ACC112 (cell line): Measurements from ENCODE around the gene NUMA1.

Source experiments
- H2AFZ ChIP-seq: fragments of 200-600 bp; sonication (generic); one replicate; pipeline ENCODE4 v1.6.0; 2017; ENCODE audit warnings: antibody characterized with exemption, low read length; ENCODE audit not compliant: unreplicated experiment
- H3K27ac ChIP-seq: fragments of 200-600 bp; sonication (generic); 2 replicates; pipeline ENCODE4 v1.5.1; 2014; ENCODE audit warnings: low read depth, mild to moderate bottlenecking, antibody characterized with exemption, low read length, moderate library complexity
- H3K27me3 ChIP-seq: fragments of 200-600 bp; sonication (generic); 2 replicates; pipeline ENCODE4 v1.6.1; 2014; ENCODE audit warnings: mild to moderate bottlenecking, antibody characterized with exemption, low read length, moderate library complexity, mixed read lengths; ENCODE audit not compliant: insufficient read depth
- H3K36me3 ChIP-seq: fragments of 200-600 bp; sonication (generic); 2 replicates; pipeline ENCODE4 v1.6.1; 2016; ENCODE audit warnings: mild to moderate bottlenecking, antibody characterized with exemption, low read length, moderate library complexity, mixed read lengths; ENCODE audit not compliant: insufficient read depth
- H3K4me1 ChIP-seq: fragments of 200-600 bp; sonication (generic); one replicate; pipeline ENCODE4 v1.6.1; 2016; ENCODE audit warnings: low read length, mixed read lengths; ENCODE audit not compliant: insufficient read depth, unreplicated experiment, control insufficient read depth
- H3K4me3 ChIP-seq: fragments of 200-600 bp; sonication (generic); 2 replicates; pipeline ENCODE4 v1.5.1; 2014; ENCODE audit warnings: mild to moderate bottlenecking, low read depth, low read length
- H3K79me2 ChIP-seq: fragments of 200-600 bp; sonication (generic); one replicate; pipeline ENCODE4 v1.6.0; 2016; ENCODE audit warnings: low read length; ENCODE audit not compliant: control insufficient read depth, unreplicated experiment, insufficient read depth

NUMA1 gene

DNA sequence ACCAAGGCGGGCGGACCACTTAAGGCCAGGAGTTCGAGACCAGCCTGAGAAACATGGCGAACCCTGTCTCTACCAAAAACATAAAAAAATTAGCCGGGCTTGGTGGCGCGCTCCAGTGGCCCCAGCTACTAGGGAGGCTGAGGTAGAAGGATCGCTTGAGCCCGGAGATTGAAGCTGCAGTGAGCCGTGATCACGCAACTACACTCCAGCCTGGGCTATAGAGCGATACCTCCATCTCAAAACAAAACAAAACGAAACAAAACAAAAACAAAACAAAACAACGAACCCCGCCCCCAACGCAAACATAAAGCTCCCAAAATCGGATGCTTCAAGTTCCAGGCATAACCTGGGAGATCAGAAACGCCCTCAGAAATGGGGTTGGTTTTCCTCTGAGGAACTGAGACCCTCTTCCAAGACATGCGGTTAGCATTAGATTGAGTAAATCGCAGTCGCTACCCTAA, 872 bp upstream of the NUMA1 start:
- Histone ChIP-seq H3K4me3 (peak overlapping the region; percentile 75), H3K4me1 (peaks cover 18% of the 10 kb centered on the region), H3K79me2 (peaks cover 38% of the 10 kb centered on the region), H3K27me3 (no peaks in the 10 kb centered on the region), H3K36me3 (0 out of 2 replicates have a peak, but pooled peaks cover 3% of the 10 kb centered on the region), H2AFZ (peak overlapping the region; percentile 87), H3K27ac (peak overlapping the region; percentile 86)

DNA sequence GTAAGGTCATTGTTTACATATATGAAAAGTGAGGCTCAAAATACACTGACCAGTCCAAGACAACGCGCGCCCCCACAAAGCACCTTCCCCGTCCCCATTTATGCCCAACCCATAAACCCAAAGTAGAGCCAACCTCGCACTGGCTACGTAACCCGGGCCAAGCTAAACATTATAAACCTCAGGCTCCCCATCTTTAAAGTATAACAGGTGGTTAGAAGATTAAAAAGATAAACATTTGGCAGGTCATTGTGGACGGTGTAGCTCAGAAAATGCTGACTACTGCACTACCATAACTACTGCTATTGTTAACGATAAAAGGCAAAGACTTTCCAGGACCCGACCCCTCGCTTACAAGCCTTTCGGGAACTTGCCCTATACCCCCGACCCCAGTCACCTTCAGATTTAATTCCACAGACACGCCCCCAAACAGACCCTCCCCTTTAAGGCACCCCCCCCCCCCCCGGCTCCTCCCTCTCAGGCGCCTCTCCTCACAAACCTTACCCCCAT, 470 bp downstream of the NUMA1 start:
- Histone ChIP-seq H2AFZ (peak overlapping the region; percentile 84), H3K4me1 (peaks cover 18% of the 10 kb centered on the region), H3K27me3 (no peaks in the 10 kb centered on the region), H3K27ac (peak overlapping the region; percentile 60), H3K79me2 (peaks cover 48% of the 10 kb centered on the region), H3K4me3 (peak overlapping the region; percentile 87), H3K36me3 (no peaks in the 10 kb centered on the region)

DNA sequence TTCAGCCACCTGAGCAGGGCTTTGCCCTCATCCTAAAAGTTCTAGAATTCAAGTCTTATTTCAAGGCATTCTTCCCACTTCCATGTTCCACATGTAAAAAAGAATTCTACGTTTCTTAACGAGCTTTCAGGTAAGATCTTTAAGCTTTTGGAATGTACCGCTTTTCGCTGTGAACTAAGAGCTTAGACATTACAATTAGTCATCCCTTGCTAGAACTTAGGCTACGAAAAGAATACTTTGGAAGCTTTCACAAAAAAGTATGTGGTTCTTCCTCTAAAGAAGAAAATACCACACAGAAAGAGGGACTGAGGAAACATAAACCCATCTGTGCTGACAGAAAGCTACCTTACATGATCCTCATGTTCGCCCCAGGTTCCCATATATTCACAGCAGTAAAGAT, 1.9 kb downstream of the NUMA1 start:
- Histone ChIP-seq H3K27ac (peak overlapping the region; percentile 28; the same call in 1 of the 2 replicates), H3K4me3 (peak overlapping the region; percentile 87)

DNA sequence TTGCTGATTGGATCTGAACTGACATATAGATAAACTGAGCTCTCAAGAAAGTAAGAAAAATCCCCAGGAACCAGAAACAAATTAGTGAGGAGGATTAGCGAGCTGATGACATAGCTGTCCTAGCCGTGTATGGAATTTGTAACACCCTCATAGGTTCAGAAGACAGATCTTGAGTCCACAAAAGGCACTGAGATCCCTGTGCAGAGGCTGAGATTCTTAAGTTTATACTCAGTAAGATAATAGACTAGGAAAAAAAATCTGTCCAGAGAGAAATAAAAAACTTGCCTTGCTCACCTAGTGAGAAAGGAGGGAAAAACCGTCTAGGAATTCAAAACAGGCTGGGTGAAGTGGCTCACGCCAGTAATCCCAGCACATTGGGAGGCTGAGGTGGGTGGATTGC, 4.6 kb downstream of the NUMA1 start:
- Histone ChIP-seq H3K27me3 (no peaks in the 10 kb centered on the region), H3K79me2 (peaks cover 79% of the 10 kb centered on the region), H3K27ac (no peak overlapping the region), H2AFZ (no peak overlapping the region), H3K4me1 (peaks cover 32% of the 10 kb centered on the region), H3K36me3 (no peaks in the 10 kb centered on the region), H3K4me3 (no peak overlapping the region)

More for the DNA sequence above, 1.9 kb downstream of the NUMA1 start:
- no peaks in the 10 kb centered on the region for H3K36me3 ChIP-seq
- peak overlapping the region; percentile 31 for H2AFZ ChIP-seq
- peaks cover 59% of the 10 kb centered on the region for H3K79me2 ChIP-seq
- H3K4me1 ChIP-seq = peaks cover 18% of the 10 kb centered on the region
- H3K27me3 ChIP-seq = no peaks in the 10 kb centered on the region

DNA sequence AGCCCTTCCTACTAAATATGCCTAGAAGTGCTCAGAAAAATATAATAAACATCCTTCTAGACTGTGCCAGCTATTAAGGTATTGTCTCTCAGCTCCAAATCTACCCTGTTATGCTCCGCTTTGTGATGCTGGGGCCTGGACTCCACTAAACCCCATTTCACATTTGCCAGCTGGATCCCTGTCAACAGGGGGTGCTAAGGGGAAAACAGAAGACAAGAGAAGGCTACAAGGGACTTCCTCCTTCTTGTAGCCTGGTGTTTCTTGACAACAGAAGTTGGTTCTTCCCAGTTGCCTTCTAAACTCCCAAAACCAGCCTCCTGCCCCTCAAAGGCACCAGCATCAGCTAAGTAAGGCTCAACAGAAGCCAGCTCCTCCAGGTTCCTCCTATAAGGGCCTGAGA, 5.2 kb downstream of the NUMA1 start:
- Histone ChIP-seq H3K4me3 (no peak overlapping the region), H3K4me1 (peaks cover 38% of the 10 kb centered on the region), H3K79me2 (peaks cover 85% of the 10 kb centered on the region), H2AFZ (no peak overlapping the region), H3K27ac (no peak overlapping the region), H3K36me3 (no peaks in the 10 kb centered on the region), H3K27me3 (no peaks in the 10 kb centered on the region)

DNA sequence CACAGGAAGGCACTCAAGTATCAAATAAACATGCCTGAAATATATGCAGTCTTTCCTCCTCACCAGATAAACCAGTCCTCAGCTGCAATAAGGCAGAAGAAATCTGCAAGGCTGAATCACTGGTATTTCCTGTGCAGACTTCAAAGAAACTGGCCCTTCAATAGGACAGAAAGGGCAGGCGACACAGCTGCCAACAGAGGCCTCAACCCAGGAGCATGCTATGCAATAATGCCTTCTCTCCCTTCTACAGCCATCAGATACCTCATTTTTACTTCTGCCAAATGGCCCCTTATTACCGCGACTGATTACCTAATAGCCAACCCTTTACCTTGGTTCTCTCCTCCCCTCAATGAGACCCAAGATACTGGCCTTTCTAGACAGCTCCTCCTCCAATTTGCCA, 8.0 kb downstream of the NUMA1 start:
- peaks cover 45% of the 10 kb centered on the region for H3K4me1 ChIP-seq
- H3K27ac ChIP-seq = peak overlapping the region; percentile 67
- H3K4me3 ChIP-seq = peak overlapping the region; percentile 38; the same call in 1 of the 2 replicates
- no peak overlapping the region for H2AFZ ChIP-seq
- H3K27me3 ChIP-seq = no peaks in the 10 kb centered on the region
- H3K79me2 ChIP-seq = peaks cover 86% of the 10 kb centered on the region
- H3K36me3 ChIP-seq = no peaks in the 10 kb centered on the region

DNA sequence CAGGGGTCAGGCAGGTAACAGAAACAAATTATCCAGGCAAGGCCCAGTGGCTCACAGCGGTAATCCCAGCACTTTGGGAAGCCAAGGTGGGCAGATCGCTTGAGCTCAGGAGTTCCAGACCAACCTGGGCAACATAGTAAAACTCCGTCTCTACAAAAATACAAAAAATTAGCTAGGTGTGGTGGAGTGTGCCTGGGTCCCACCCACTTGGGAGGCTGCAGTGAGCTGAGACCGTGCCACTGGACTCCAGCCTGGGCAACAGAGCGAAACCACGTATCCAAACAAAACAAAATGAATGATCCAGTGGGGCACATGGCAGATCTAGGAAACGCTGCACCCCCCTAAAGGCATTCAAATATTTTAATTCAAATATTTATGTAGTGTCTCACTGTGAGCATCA, 9.9 kb downstream of the NUMA1 start:
- no peaks in the 10 kb centered on the region for H3K27me3 ChIP-seq
- peak overlapping the region; percentile 67 for H3K27ac ChIP-seq
- peak overlapping the region; percentile 20 for H3K4me3 ChIP-seq
- no peak overlapping the region for H2AFZ ChIP-seq
- peaks cover 53% of the 10 kb centered on the region for H3K4me1 ChIP-seq
- H3K79me2 ChIP-seq = peaks cover 81% of the 10 kb centered on the region
- H3K36me3 ChIP-seq = no peaks in the 10 kb centered on the region

DNA sequence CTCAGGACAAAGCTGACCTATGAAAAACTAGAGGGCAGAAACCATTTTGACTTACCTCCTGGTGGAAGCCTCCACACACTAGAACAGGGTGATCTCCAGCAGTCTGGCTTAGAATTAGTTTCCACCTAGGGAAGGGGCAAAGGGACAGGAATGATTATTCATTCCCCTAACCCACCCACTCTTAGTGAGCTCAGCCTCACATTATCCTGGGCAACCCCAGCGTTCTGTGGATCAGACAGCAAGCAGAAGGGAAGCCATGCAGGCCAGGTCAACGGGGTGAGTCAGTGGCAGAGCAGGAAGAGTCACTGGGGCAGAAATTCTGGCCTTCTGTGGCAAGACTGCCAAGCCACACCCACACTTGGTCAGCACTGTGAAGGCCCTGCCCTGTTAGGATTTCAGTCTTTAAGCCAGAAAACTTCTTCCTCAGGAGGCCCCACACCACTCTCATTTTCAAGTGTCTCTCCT, 10.5 kb downstream of the NUMA1 start:
- Histone ChIP-seq H3K27me3 (no peaks in the 10 kb centered on the region), H2AFZ (peak overlapping the region; percentile 18), H3K4me3 (peak overlapping the region; percentile 53), H3K79me2 (peaks cover 75% of the 10 kb centered on the region), H3K4me1 (peaks cover 53% of the 10 kb centered on the region), H3K27ac (peak overlapping the region; percentile 67), H3K36me3 (no peaks in the 10 kb centered on the region)

DNA sequence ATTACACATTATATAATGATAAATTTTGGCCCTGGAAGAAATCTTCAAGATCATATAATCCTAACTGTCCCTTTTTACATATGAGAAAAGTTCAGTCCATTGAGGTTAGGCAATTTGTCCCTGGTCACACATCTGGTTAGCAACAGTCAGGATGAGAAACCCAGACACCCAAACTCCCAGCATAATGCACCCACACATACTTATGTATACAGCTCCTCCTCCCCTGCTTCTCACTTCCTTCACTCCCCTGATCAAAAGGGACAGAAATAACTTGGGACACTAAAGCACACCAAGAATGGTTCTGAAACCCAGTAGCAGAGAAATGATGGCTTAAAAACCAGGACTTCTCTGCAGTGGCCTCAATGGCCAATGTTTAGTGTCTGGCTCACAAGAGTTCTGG, 11.1 kb downstream of the NUMA1 start:
- no peaks in the 10 kb centered on the region for H3K36me3 ChIP-seq
- H2AFZ ChIP-seq = peak overlapping the region; percentile 18
- peaks cover 70% of the 10 kb centered on the region for H3K79me2 ChIP-seq
- H3K27ac ChIP-seq = peak overlapping the region; percentile 67
- H3K4me1 ChIP-seq = peaks cover 53% of the 10 kb centered on the region
- H3K27me3 ChIP-seq = no peaks in the 10 kb centered on the region
- peak overlapping the region; percentile 53 for H3K4me3 ChIP-seq

DNA sequence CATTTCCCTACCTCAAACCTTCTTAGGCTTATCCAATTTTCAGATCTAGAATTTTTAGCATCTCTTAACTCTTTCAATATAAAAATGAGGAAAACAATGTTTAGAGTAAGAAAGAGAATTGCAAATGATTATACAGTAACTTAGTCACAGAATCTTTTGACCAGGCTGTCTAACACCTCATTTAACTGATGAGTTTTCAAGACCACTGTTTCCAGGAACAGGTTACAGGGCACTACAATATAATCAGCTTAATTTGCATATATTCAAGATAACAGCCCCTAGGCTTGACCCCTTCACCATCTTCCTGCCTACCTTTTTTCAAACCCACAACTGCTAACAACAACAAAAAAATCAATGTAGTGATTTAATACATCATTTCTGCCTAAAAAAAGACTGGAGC, 12.7 kb downstream of the NUMA1 start:
- H3K27ac ChIP-seq = no peak overlapping the region
- peaks cover 59% of the 10 kb centered on the region for H3K79me2 ChIP-seq
- no peak overlapping the region for H2AFZ ChIP-seq
- H3K4me1 ChIP-seq = peaks cover 52% of the 10 kb centered on the region
- no peaks in the 10 kb centered on the region for H3K36me3 ChIP-seq
- H3K4me3 ChIP-seq = no peak overlapping the region
- no peaks in the 10 kb centered on the region for H3K27me3 ChIP-seq

DNA sequence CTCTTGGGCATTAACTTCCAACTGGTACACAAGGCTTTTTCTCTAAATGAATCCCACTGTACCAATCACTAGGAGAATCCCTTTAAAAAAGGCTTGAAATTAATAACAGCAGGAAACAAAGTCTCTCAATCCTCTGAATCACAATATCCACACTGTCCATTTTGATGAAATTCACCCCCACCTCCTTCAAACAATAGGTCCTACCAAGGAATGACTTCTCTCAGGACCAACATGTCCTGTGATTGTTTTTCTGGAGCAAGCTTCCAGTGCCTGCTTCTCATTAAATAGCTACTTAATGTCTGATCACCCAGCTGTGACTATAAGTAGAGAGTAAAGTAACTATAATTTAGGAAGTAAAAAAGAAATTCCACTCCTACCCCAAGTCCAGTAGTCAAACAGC, 13.1 kb downstream of the NUMA1 start:
- no peaks in the 10 kb centered on the region for H3K27me3 ChIP-seq
- H3K27ac ChIP-seq = no peak overlapping the region
- no peak overlapping the region for H3K4me3 ChIP-seq
- peaks cover 49% of the 10 kb centered on the region for H3K4me1 ChIP-seq
- H3K36me3 ChIP-seq = no peaks in the 10 kb centered on the region
- no peak overlapping the region for H2AFZ ChIP-seq
- peaks cover 59% of the 10 kb centered on the region for H3K79me2 ChIP-seq
